GM10266 (cell line): ENCODE measurements around the gene SLC1A6.

Experiments used
- DNase-seq: peaks from one replicate; pipeline ENCODE4 v3.0.0; 2012; ENCODE audit errors: extremely low spot score
- TF ChIP-seq, protein P1 (sequence below): IDR thresholded peaks from 2 replicates; pipeline ENCODE4 v1.5.1; 2012; ENCODE audit warnings: mild to moderate bottlenecking, low read depth; ENCODE audit not compliant: control insufficient read depth, insufficient read depth; ENCODE audit errors: missing control alignments

Gene SLC1A6

DNA sequence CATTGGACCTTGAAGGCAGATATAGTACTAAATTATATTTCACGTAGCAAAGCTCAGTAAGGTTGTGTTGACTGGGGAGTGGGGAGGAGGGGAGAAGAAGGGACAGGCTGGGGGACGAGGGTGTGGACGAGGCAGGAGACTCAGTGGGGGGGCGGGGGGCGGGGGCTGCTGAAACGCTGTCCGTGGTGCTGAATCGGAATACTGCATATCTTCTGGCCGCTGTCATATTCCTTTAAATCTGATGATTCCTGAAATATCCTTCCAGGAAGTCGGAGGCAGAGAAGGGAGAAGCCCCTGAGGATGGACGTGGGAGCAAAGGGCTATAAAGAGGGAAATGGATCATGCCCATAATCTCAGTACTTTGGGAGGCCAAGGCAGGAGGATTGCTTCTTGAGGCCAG is 34.9 kb upstream of the SLC1A6 start:
- DNase-seq, result no peak
- TF ChIP-seq, protein P1, sequence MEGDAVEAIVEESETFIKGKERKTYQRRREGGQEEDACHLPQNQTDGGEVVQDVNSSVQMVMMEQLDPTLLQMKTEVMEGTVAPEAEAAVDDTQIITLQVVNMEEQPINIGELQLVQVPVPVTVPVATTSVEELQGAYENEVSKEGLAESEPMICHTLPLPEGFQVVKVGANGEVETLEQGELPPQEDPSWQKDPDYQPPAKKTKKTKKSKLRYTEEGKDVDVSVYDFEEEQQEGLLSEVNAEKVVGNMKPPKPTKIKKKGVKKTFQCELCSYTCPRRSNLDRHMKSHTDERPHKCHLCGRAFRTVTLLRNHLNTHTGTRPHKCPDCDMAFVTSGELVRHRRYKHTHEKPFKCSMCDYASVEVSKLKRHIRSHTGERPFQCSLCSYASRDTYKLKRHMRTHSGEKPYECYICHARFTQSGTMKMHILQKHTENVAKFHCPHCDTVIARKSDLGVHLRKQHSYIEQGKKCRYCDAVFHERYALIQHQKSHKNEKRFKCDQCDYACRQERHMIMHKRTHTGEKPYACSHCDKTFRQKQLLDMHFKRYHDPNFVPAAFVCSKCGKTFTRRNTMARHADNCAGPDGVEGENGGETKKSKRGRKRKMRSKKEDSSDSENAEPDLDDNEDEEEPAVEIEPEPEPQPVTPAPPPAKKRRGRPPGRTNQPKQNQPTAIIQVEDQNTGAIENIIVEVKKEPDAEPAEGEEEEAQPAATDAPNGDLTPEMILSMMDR, result no peak

DNA sequence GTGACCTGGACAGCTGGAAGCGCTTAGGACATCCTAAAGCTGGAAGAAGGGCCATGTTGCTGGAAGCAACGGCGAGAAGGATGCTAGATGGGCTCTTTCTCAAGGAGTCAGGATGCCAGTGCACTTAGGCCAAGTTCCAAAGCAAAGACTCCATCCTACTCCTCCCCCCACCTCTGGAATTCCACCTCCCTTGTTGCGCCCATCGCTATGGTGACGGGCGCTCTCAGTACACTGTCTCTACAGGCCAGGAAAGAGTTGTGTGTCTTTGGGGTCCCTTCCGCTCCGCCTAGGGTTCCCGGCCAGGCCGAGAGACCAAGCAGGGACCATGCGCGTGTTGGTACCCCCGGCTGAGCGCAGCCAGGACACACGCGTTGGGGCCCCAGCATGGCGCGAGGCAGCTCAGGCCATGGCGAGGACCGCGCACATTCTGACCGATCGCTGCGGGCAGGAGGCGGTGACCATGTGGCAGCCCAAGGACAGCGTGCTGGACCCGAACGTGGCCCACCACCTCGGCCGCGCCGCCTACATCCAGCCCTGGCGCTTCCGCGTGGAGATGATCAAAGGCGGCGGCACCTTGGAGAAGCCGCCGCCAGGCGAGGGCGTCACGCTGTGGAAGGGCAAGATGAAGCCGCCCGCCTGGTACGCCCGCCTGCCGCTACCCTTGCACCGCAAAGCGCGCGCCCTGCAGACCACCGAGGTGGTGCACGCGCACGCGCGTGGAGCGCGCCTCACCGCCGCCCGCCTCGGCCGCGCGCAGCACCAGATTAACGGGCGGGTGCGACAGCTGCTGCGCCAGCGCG is 31.0 kb upstream of the SLC1A6 start:
- no peak for DNase-seq
- TF ChIP-seq, protein P1, result no peak

- no peak for DNase-seq
Measured at GRCh38 chr19:15008308-15008707, 28.6 kb upstream of the SLC1A6 start.

DNA sequence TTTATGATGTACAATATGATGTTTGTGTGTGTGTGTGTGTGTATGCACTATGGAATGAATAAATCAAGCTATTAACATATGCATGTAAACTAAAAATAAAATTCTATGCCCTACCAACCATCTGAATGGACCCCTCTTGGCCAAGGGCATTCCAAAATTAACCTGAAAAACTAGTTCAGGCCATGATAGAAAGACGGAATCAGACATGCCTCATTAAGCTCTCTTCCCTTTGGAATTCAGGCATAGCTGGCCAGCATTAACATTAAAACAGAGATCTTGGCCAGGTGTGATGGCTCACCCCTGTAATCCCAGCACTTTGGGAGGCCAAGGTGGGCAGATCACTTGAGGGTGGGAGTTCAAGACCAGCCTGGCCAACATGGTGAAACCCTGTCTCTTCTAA is 18.3 kb upstream of the SLC1A6 start:
- no peak for DNase-seq
- TF ChIP-seq, protein P1, result no peak

More at GRCh38 chr19:15008308-15008707, 28.6 kb upstream of the SLC1A6 start:
- TF ChIP-seq, protein P1, result no peak

GRCh38 chr19:14992780-14993179 is 13.1 kb upstream of the SLC1A6 start:
- DNase-seq, result no peak
- TF ChIP-seq, protein P1, result no peak

- TF ChIP-seq, protein P1, result no peak
Measured at GRCh38 chr19:14985133-14985532, 5.5 kb upstream of the SLC1A6 start.

DNA sequence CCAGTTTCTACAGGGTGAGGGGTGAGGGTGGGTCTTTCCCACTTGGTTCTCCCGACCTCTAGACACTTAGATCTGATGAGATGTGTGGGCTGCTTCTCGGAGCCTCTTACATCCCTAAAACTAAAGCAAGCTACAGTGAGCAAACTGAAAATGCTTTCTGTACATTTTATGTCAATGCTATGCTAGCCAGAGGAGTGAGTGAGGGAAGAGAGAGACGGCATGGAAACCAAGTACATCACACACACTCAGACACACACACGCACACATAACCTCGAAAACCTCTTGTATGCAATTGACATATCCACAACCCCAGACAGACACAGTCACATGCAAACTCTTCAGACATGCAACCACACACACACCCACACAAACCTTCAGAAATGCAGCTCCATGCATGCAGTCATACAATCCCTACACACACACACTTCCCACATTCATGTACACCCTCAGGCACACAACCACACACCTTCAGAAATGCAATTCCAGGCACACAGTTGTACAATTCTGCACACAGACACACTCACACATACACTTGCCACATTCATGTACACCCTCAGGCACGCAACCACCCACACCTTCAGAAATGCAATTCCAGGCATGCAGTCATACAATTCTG is 1.4 kb downstream of the SLC1A6 start:
- TF ChIP-seq, protein P1, result no peak
- no peak for DNase-seq

More at GRCh38 chr19:14985133-14985532, 5.5 kb upstream of the SLC1A6 start:
- no peak for DNase-seq
